GM23338 (cell line): ENCODE measurements around the gene PDE4B. TPM values are rescaled to one million over a fixed set of nuclear protein-coding genes. Genes with fewer than 3 reads are reported as not detected.

Experiments
- ATAC-seq: fragments of 200-7000 bp; cut with Tn5 transposase; 3 replicates; pipeline ENCODE4 v1.9.1; 2020
- DNase-seq: peaks from one replicate; pipeline ENCODE4 v3.0.0-alpha.2; 2015; ENCODE audit warnings: low spot score
- H2AFZ ChIP-seq: fragments of 200-600 bp; sonication (generic); 2 replicates; pipeline ENCODE4 v1.8.0; 2016; ENCODE audit warnings: antibody characterized with exemption, mild to moderate bottlenecking, moderate library complexity
- H3F3A ChIP-seq: fragments of 200-600 bp; sonication (generic); replicated peaks from 2 replicates; pipeline ENCODE4 v1.8.0; 2017; ENCODE audit warnings: antibody characterized with exemption, mixed run types, low read depth
- H3K27ac ChIP-seq: fragments of 200-600 bp; sonication (generic); 2 replicates; pipeline ENCODE4 v1.6.1; 2016; ENCODE audit warnings: low read depth
- H3K27me3 ChIP-seq: fragments of 200-600 bp; sonication (generic); 2 replicates; pipeline ENCODE4 v1.8.0; 2016; ENCODE audit warnings: mild to moderate bottlenecking, mixed run types, moderate library complexity; ENCODE audit not compliant: insufficient read depth
- H3K36me3 ChIP-seq: fragments of 200-600 bp; sonication (generic); 2 replicates; pipeline ENCODE4 v1.8.0; 2016; ENCODE audit warnings: mild to moderate bottlenecking; ENCODE audit not compliant: insufficient read depth
- H3K4me1 ChIP-seq: fragments of 200-600 bp; sonication (generic); 2 replicates; pipeline ENCODE4 v1.8.0; 2016; ENCODE audit warnings: mild to moderate bottlenecking, moderate library complexity; ENCODE audit not compliant: insufficient read depth
- H3K4me2 ChIP-seq: fragments of 200-600 bp; sonication (generic); 2 replicates; pipeline ENCODE4 v1.7.1; 2017; ENCODE audit warnings: mixed run types
- H3K4me3 ChIP-seq: fragments of 200-600 bp; sonication (generic); 2 replicates; pipeline ENCODE4 v1.6.1; 2016; ENCODE audit warnings: mixed run types
- H3K79me2 ChIP-seq: fragments of 200-600 bp; sonication (generic); replicated peaks from 2 replicates; pipeline ENCODE4 v1.8.0; 2017; ENCODE audit warnings: mild to moderate bottlenecking; ENCODE audit not compliant: insufficient read depth
- H3K9me2 ChIP-seq: fragments of 200-600 bp; sonication (generic); 2 replicates; pipeline ENCODE4 v1.8.0; 2017; ENCODE audit not compliant: insufficient read depth
- H4K20me1 ChIP-seq: fragments of 200-600 bp; sonication (generic); replicated peaks from 2 replicates; pipeline ENCODE4 v1.8.0; 2017; ENCODE audit warnings: mild to moderate bottlenecking; ENCODE audit not compliant: insufficient read depth
- H3K27ac Mint-ChIP-seq: 2 replicates; pipeline ENCODE4 v1.8.0; 2020; ENCODE audit warnings: inconsistent platforms, mild to moderate bottlenecking, moderate library complexity, mixed read lengths
- H3K27me3 Mint-ChIP-seq: 3 replicates; pipeline ENCODE4 v1.8.0; 2022; ENCODE audit warnings: low read depth, mild to moderate bottlenecking, moderate library complexity, mixed read lengths, inconsistent platforms; ENCODE audit not compliant: insufficient read depth, poor library complexity
- H3K36me3 Mint-ChIP-seq: 3 replicates; pipeline ENCODE4 v1.8.0; 2021; ENCODE audit warnings: low read depth, mild to moderate bottlenecking, inconsistent platforms, moderate library complexity, mixed read lengths
- H3K4me1 Mint-ChIP-seq: 3 replicates; pipeline ENCODE4 v1.8.0; 2020; ENCODE audit warnings: mild to moderate bottlenecking, inconsistent platforms, mixed read lengths
- H3K4me3 Mint-ChIP-seq: 3 replicates; pipeline ENCODE4 v1.8.0; 2021; ENCODE audit warnings: moderate library complexity, mild to moderate bottlenecking, inconsistent platforms, mixed read lengths
- H3K9me3 Mint-ChIP-seq: 3 replicates; pipeline ENCODE4 v1.8.0; 2020; ENCODE audit warnings: moderate library complexity, mild to moderate bottlenecking, inconsistent platforms, mixed read lengths
- ETS1 ChIP-seq: IDR thresholded peaks from 2 replicates; pipeline ENCODE4 v1.6.1; 2016; ENCODE audit warnings: antibody characterized with exemption
- EZH2 ChIP-seq: fragments of 200-600 bp; sonication (generic); IDR thresholded peaks from one replicate; pipeline ENCODE4 v1.8.0; 2017; ENCODE audit warnings: antibody characterized with exemption, mild to moderate bottlenecking, low read depth; ENCODE audit not compliant: unreplicated experiment
- EZH2phosphoT487 ChIP-seq: fragments of 200-600 bp; sonication (generic); IDR thresholded peaks from one replicate; pipeline ENCODE4 v1.8.1; 2018; ENCODE audit warnings: antibody characterized with exemption; ENCODE audit not compliant: unreplicated experiment
- JUNB ChIP-seq: IDR thresholded peaks from one replicate; pipeline ENCODE4 v1.6.1; 2016; ENCODE audit warnings: antibody characterized with exemption; ENCODE audit not compliant: unreplicated experiment
- ZNF114 ChIP-seq: fragments of 250-450 bp; sonication (Bioruptor Pico); IDR thresholded peaks from 2 replicates; pipeline ENCODE4 v1.5.0; 2020; ENCODE audit warnings: mild to moderate bottlenecking, moderate library complexity
- ZNF331 ChIP-seq: fragments of 250-450 bp; sonication (Bioruptor Pico); IDR thresholded peaks from 2 replicates; pipeline ENCODE4 v1.5.0; 2020; ENCODE audit warnings: low read depth, mild to moderate bottlenecking, moderate library complexity
- ZNF462 ChIP-seq: fragments of 250-450 bp; sonication (Bioruptor Pico); IDR thresholded peaks from 2 replicates; pipeline ENCODE4 v1.5.0; 2020; ENCODE audit warnings: mild to moderate bottlenecking, moderate library complexity
- polyA plus RNA-seq: library from polyadenylated mRNA; unstranded; fragments of >200 nt; fragmentation: Nextera tagmentation; extraction: Ambion mirVana; gene quantifications from 2 replicates; pipeline ENCODE4 v1.2.1, GENCODE V29; 2016
- total RNA-seq: library from RNA; depleted of rRNA; stranded (reverse); fragments of >200 nt; shearing (Covaris generic); gene quantifications from 2 replicates; pipeline ENCODE4 v1.2.3, GENCODE V29; 2014

Gene PDE4B
- total and polyA plus RNA-seq, 2 experiments from 2014 or later: 14.0 to 25.6 TPM

GRCh38 chr1:66290761-66291530 lies 498.3 kb downstream of the PDE4B start:
- Histone ChIP-seq H3K27ac (no peak overlapping the region), H4K20me1 (no peaks in the 10 kb centered on the region), H3K4me1 (no peaks in the 10 kb centered on the region), H3K4me2 (no peak overlapping the region), H3K27me3 (no peaks in the 10 kb centered on the region), H3K36me3 (no peaks in the 10 kb centered on the region), H3K79me2 (no peaks in the 10 kb centered on the region), H3F3A (no peaks in the 10 kb centered on the region), H3K4me3 (no peak overlapping the region), H2AFZ (no peak overlapping the region), H3K9me2 (peaks cover 4% of the 10 kb centered on the region; the same call in 1 of the 2 replicates)
- Mint-ChIP-seq H3K27me3 (no peaks in the 10 kb centered on the region), H3K27ac (no peak overlapping the region), H3K4me3 (no peak overlapping the region), H3K36me3 (no peaks in the 10 kb centered on the region), H3K4me1 (no peaks in the 10 kb centered on the region), H3K9me3 (no peaks in the 10 kb centered on the region)
- TF ChIP-seq ZNF331 (CRISPR knock-in tag): no peak
- no peak for TF ChIP-seq EZH2
- TF ChIP-seq EZH2phosphoT487: no peak
- no peak for TF ChIP-seq ZNF114 (CRISPR knock-in tag)
- no peak for TF ChIP-seq JUNB
- TF ChIP-seq ZNF462: no peak
- no peak for TF ChIP-seq ETS1
- no peak for ATAC-seq
- no peak for DNase-seq
